ENCODE measurements around the gene PHF8.

Gene PHF8

DNA sequence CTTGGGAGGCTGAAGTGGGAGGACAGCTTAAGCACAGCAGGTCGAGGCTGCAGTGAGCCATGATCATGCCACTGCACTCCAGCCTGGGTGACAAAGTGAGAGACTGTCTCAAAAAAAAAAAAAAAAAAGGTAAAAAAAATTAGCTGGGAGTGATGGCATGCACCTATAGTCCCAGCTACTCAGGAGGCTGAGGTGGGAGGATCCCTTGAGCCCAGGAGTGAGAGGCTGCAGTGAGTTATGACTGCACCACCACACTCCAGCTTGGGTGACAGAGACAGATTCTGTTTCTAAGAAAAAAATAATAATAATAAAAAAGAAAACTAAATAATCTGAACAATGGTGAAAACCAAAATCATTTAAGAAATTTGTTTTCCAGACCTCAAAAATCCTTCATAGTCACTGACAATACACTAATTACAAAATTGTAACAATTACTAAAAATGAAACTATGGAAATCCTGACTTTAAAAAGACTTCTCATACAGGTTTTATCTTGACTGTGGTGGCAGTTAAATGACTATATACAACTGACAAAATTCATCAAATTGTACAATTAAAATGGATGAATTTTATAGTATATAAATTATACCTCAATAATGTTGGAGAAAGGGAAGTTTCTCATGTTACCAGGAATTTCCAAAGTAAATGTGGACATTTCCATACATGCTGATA, 31.3 kb downstream of the PHF8 start:
- no peak for DNase-seq

DNA sequence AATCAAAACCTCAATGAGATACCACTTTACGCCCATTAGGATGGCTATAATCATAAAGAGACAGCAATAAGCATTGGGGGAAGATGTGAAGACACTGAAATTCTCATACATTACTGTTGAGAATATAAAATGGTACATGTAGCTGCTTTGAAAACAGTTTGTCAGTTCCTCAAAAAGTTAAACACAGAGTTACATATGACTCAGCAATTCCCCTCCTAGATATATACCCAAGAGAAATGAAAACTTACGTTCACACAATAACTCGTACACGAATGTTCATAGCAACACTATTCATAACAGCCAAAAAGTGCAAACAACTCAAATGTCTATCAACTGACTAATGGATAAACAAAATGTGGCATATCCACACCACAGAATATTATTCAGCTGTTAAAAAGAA, 36.6 kb downstream of the PHF8 start:
- DNase-seq = no peak

DNA sequence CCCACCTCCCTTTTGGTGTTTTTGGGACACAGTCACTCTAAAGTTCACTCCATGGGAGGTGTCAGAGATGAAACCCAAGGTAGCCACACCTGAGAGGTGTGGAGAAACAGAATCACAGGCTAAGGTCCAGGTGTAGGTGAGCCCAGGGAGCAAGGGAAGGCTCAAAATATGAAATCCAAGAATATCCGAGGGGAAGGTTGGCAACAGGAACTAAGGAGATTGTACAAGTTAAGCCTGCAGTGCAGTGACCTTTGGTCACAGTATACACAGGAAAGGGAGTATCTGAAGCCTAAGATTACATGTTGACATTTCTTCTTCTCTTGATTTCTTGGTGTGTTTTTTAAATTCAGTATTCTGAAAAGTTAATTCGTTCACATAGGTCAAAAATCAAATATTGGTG, 46.5 kb downstream of the PHF8 start:
- no peak for DNase-seq

DNA sequence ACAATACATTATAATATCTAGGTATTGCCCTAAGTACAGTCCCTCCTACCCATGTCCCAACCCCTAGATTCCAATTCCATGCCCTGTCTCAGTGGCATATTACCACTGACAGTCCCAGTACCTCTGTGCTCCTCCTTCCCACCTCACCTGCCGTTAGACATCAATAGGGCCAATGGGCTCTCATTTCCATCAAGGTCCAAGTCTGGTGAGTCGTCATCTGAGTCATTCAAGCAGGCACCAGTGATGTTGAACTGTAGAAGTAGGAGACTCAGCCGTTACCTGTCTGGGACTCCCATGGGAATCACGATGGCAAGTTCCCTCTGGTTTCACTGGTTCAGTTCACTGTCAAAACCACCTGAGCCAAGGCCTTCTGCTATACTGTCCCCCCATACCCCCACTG, 51.7 kb downstream of the PHF8 start:
- DNase-seq = no peak

DNA sequence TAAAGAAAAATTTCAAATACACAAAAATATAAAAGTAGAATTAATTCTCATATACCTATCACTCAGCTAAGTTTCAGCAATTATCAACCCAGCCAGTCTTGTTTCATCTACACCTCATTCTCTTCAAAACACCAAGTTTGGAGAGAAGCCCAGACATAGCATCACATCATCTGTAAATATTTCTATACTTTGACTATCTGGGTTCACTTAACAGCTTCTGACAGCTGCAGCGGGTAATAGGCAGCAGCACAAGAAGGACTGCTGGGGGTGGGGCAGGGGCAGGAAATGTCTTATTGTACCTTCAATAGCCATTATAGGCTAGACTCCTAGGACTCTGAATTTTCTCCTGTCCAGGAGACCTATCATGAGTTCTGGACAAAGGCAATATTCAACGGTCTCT, 54.1 kb downstream of the PHF8 start:
- no peak for DNase-seq

DNA sequence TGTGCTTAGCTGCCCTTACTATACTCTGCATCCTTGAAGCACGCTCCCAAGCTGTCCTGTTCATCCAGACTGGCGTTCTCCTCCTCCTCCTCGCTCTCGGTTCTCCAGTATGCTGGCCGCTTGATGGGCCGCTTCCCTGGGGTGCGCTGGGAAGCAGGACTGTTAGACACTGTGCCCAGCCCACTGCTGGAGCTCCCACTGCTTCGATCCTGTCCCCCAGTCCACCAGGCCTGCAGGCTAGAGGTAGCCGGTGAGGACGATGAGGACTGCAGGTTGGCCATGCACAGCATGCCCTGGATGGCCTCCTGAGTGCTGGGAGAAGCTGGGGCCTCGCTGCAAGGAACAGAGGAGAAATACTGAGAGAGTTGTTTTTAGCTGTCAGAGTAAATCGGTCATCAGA, 59.4 kb downstream of the PHF8 start:
- DNase-seq = no peak

DNA sequence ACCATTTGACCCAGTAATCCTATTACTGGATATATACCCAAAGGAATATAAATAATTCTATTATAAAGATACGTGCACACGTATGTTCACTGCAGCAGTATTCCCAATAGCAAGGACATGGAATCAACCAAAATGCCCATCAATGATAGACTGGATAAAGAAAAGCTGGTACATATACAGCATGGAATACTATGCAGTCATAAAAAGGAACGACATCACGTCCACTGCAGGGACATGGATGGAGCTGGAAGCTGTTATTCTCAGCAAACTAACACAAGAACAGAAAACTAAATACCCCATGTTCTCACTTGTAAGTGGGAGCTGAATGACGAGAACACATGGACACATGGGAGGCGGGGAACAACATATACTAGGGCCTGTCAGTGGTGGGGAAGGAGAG, 69.7 kb downstream of the PHF8 start:
- no peak for DNase-seq

DNA sequence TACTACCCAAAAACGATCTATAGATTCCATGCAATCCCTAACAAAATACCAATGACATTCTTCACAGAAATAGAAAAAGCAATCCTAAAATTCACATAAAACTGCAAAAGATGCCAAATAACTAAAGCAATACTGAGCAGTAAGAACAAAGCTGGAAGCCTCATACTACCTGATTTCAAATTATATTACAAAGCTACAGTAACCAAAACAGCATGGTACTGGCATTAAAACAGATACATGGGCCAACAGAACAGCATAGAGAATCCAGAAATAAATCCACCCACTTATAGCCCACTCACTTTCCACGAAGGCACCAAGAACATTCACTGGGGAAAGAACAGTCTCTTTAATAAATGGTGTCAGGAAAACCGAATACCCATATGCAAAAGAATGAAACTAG, 74.7 kb downstream of the PHF8 start:
- DNase-seq = no peak

DNA sequence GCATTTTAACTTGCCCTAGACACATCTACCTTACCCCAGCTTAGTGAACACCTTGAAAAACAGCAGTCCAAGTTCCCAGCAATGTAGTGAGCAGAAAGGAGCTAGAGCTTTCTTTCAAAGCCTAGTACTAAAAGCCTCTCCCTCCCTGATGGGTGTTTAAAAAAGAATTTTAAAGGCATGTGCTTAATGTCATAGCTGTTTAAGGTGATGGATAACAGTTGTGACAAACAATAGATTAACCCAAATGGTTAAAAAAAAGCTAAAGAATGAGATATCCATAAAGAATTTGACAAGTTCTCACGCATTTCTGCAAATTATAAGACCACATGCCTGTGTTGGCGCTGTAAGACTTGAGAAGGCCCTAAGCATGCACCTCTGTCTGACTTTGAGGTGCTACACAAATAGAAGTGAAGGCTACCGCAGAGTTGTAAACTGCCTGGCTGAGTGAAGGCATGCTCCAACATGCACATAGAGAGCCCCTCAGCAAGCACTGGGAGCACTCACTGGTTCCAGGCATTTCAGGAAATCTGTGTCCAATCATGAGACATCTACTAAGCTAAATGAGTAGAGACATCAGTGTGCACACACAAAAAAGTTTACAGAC, 94.0 kb downstream of the PHF8 start:
- no peak for DNase-seq

DNA sequence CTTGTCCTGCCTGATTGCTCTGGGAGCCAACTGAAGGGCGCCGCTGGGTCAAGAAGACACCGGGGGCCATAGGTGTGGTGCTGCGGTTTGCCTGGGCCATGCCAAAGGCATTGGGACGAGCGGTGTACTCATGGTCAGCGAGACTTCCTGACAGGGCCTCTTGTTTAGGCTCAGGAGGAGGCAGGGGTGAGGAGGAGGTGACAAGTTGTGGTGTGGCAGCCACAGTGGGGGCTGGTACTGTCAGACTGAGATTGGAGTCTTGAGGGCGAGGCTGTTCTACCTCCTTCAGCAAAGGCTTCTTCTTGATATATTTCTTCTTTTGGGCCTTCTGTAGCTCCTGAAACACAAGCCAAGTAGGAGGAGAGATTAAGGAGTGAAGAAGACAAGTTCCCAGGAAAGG, 104.1 kb downstream of the PHF8 start:
- no peak for DNase-seq

DNA sequence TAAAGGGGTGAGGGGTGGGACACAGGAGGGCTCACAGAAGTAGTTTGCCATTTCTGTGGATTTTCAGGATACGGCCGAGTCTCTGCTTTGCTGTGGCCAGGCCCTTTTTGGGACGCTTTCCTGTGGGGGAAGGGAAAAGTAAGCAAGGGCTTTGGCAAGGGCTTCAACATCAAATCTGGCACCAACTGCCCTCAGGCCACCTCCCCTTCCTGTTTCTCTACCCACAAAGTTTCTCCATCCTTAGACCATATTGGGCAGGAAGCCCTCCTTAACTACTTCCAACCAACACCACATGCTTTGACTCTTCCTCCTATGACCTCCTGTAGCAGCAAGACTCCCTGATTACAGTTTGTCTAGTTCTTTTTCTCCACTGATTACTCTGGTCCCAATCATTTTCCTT, 105.1 kb downstream of the PHF8 start:
- DNase-seq = no peak

DNA sequence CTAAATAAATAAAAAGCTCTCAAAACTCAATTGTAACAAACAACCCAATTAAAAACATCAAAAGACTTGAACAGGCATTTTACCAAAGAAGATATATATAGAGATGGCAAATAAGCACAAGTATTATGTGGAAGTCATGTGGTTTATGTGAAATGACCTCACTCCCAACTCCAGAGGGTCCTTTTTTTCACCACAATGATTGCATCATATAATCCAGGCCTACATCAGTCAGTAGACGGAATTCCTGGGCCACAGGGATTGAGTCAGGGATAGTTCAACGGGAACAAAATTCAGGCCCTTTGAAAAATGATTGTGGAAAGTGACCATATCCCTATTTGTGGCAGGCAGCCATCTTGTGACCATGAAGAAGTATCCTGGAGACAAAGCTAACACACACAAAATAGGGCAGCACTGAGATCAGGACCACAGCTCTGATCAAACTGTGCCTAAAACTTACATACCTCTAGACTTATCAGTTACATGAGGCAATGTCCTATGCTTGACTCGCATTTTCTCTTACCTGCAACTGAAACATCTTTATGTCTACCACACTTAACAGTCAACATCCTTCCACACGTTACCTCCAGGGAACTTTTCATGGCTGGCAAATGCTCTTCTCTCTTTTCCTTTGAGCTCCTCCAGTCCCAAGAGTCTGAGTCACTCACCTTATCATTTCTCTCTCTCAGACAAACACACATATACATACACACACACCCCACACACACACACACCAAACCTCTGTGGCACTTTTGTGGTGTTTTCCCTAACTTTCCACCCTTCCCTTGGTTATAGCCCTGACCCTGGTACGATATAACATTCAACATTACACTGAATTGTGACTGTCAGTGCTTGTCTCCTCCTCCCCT, 113.5 kb downstream of the PHF8 start:
- DNase-seq = no peak

DNA sequence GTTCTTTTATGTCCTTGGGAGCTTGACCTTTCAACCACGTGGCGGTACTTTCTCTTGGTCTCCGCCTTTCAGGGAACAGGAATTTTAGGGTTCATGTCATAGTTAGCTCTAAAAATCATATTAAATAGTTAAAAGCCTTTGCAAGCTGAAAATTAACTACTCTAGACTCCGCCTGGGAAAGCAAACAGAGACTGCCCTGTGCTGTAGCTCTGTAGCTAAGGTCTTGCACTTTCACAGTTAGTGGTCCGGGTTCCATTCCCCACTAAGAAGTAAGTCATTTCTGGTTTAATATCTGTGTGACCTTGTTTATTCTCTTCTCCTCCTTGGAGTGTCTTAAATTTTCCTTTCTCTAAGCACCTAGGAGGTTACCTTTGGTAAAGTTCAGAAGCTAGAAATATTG, 118.2 kb downstream of the PHF8 start:
- DNase-seq = no peak

DNA sequence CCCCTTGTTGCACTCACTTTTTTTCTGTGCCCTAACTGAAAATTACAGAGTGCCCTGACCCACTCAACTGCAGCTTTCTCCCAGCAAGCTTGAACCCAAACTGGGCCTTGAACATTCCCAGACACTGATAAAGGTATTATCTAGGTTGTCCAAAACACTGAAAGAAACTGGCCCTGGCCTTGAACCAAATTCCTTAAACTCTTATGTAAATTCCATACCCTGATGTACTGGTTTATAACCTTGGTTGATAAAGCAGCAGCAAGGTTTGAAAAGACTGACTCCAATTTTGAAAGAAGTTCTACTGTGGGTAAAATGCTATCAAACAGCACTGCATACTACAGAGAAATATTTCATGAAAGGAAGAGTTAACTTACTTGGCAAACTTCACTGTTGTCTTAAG, 125.6 kb downstream of the PHF8 start:
- DNase-seq = no peak

DNA sequence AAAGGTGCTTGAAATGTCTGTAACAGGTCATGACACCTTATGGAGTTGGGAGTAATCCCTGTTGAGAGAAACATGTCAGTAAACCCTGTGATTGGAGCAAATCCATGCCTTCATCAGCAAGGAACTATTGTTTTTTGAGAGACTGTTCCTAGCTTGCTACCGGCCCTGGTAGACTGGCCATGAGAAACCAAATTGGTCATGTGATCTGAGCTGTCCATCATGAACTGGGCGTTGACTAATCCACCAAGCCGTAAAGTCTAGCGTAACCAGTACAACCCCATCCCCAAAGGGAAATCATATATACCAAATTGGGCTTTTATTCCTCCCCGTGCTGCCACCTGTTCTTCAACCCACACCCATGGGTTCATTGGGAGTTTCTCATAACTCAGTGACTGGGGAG, 143.7 kb downstream of the PHF8 start:
- DNase-seq = no peak

DNA sequence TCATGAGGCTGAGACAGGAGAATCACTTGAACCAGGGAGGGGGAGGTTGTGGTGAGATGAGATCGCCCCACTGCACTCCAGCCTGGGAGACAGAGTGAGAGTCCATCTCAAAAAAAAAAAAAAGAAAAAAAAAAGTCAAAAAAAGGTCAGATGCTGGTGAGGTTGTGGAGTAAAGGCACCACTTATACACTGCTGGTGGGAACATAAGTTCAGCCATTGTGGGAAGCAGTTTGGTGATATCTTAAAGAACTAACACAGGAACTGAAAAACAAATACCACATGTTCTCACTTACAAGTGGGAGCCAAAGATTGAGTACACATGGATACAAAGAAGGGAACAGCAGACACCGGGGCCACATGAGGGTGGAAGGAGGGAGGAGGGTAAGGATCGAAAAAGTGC, 149.0 kb downstream of the PHF8 start:
- no peak for DNase-seq

All from SHP77 treated with DMSO at 0.1 percent for 48 hours (cell line).